Vagina (tissue), 2 donors: ENCODE measurements around the gene PRKAG2. TPM values are rescaled to one million over a fixed set of nuclear protein-coding genes. Genes with fewer than 3 reads are reported as not detected.
A peak's percentile ranks its signal among the peaks of the same experiment; 100 is the strongest.
"Not testable (repeated sequence)": the region's sequence is repeated elsewhere in the genome, so short reads cannot be mapped to it uniquely, and the experiment has no call there.

ENCODE experiments used
- DNase-seq, 2 donors: peaks; one replicate each; pipeline ENCODE4 v3.0.0-alpha.2; 2017; ENCODE audit errors: extremely low spot score in 2 of 2
- H3K27ac ChIP-seq: fragments of 200-600 bp; sonication (generic); one replicate; pipeline ENCODE4 v1.5.1; 2019
- H3K27me3 ChIP-seq: fragments of 200-600 bp; sonication (generic); one replicate; pipeline ENCODE4 v1.5.1; 2019
- H3K36me3 ChIP-seq, 2 donors: fragments of 200-600 bp; sonication (generic); one replicate each; pipeline ENCODE4 v1.5.1; 2017 to 2019
- H3K4me1 ChIP-seq: fragments of 200-600 bp; sonication (generic); one replicate; pipeline ENCODE4 v1.5.1; 2019
- H3K4me3 ChIP-seq, 2 donors: fragments of 200-600 bp; sonication (generic); 1 replicate in 1 of 2; 2 replicates in 1 of 2; pipeline ENCODE4 v1.5.1; 2016 to 2019
- H3K9me3 ChIP-seq: fragments of 200-600 bp; sonication (generic); one replicate; pipeline ENCODE4 v1.5.1; 2019
- CTCF ChIP-seq, 3 experiments: fragments of 450-650 bp in 2 of 3; fragments of 200-600 bp in 1 of 3; sonication (generic) in 1 of 3; IDR thresholded peaks; one replicate each; pipeline ENCODE4 v1.5.1; 2017 to 2019; ENCODE audit warnings: antibody characterized with exemption in 3 of 3, mild to moderate bottlenecking in 2 of 3, moderate library complexity in 2 of 3
- POLR2A ChIP-seq, 2 donors: fragments of 450-650 bp; IDR thresholded peaks; one replicate each; pipeline ENCODE4 v1.6.1; 2017; ENCODE audit warnings: antibody characterized with exemption in 2 of 2, mild to moderate bottlenecking in 2 of 2, moderate library complexity in 2 of 2
- POLR2AphosphoS5 ChIP-seq, 2 donors: sonication (generic); formaldehyde crosslinking; IDR thresholded peaks; one replicate each; pipeline ENCODE4 v1.9.0; 2017; ENCODE audit warnings: antibody characterized with exemption in 2 of 2, mild to moderate bottlenecking in 2 of 2, low read depth in 1 of 2; ENCODE audit not compliant: insufficient read depth in 1 of 2
- intact Hi-C: fragments of 100-400 bp; cut with DNase I; formaldehyde crosslinking; loops from one replicate; pipeline ENCODE4 v1.15.1; 2023
- total RNA-seq: library from RNA; depleted of rRNA; stranded (reverse); fragments of >200 nt; gene quantifications from one replicate; pipeline ENCODE4 v1.2.3, GENCODE V29; 2016

Gene PRKAG2
- total RNA-seq, 1 donor from 2014 or later, result 25.0 TPM

DNA sequence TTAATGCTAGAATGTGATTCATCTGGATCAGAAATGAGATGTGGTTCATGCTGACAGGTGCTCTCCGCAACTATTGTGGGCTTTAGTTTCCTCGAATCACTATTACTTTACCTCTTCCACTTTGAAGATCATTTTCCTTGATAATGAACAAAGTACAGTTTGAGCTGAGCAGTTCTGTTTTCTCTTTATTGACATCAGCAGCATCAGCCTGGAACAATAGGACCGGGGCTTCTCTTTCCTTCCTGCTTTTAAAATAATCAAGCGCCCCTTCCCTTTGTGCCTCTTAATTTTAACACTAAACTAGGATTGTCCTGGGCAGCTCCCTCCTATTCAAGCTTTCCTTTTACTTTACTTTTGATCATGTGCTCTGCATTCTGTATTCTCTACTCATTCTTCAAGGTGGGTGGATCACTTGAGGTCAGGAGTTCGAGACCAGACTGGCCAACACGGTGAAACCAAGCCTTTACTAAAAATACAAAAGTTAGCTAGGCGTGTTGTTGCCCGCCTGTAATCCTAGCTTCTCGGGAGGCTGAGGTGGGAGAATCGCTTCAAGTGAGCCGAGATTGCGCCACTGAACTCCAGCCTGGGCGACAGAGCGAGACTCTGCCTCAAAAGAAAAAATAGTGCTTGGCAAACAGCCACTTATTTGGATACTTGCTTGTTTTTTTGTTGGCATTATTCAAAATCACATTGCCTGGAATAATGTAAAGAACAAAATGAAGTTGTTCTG lies 290.2 kb downstream of the PRKAG2 start:
- TF ChIP-seq POLR2AphosphoS5 (IDR thresholded peaks at IDR 0.05; ENCODE audit: insufficient read depth in 1 of 2, low read depth in 1 of 2), result no peak
- Histone ChIP-seq H3K36me3 (no peaks in the 10 kb centered on the region), H3K9me3 (no peaks in the 10 kb centered on the region), H3K27me3 (no peaks in the 10 kb centered on the region), H3K27ac (no peak overlapping the region), H3K4me3 (no peak overlapping the region), H3K4me1 (peaks cover 5% of the 10 kb centered on the region)
- intact Hi-C loops, result no loop called here
- no peak for DNase-seq

- Histone ChIP-seq H3K4me1 (peaks cover 5% of the 10 kb centered on the region), H3K4me3 (no peak overlapping the region), H3K27ac (no peak overlapping the region), H3K27me3 (no peaks in the 10 kb centered on the region), H3K9me3 (no peaks in the 10 kb centered on the region), H3K36me3 (no peaks in the 10 kb centered on the region)
- intact Hi-C loops, result no loop called here
- DNase-seq, result no peak
- TF ChIP-seq CTCF (IDR thresholded peaks at IDR 0.05) (no peak), POLR2AphosphoS5 (IDR thresholded peaks at IDR 0.05; ENCODE audit: insufficient read depth in 1 of 2, low read depth in 1 of 2) (no peak), POLR2A (IDR thresholded peaks at IDR 0.05) (no peak)
These were observed 291.0 kb downstream of the PRKAG2 start for GRCh38 chr7:151585744-151586393.

GRCh38 chr7:151581741-151582140 lies 295.2 kb downstream of the PRKAG2 start:
- Histone ChIP-seq H3K27me3 (no peaks in the 10 kb centered on the region), H3K36me3 (peaks cover 0 to 5% of the 10 kb centered on the region in 2 donors), H3K27ac (no peak overlapping the region), H3K9me3 (no peaks in the 10 kb centered on the region), H3K4me1 (peaks cover 5% of the 10 kb centered on the region), H3K4me3 (no peak overlapping the region)
- DNase-seq, result no peak
- intact Hi-C loops, result no loop called here
- TF ChIP-seq CTCF (IDR thresholded peaks at IDR 0.05) (no peak), POLR2AphosphoS5 (IDR thresholded peaks at IDR 0.05; ENCODE audit: insufficient read depth in 1 of 2, low read depth in 1 of 2) (no peak), POLR2A (IDR thresholded peaks at IDR 0.05) (no peak)

DNA sequence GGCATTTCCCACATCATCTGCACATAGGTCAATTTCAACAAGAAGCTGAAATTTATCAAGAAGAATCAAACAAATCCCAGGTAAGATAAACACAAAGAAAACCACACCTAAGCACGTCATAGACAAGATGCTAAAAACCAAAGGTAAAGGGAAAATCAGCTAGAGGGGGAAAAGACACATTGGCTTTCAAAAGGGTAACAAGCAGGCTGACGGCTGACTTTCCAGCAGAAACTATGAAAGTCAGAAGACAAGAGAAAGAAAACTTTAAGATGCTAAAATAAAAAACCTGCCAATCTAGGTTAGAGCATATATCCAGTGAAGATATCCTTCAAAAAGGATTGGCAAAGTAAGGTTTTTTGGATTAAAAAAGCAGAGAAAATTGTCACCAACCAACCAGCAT lies 297.3 kb downstream of the PRKAG2 start:
- Histone ChIP-seq H3K4me3 (no peak overlapping the region), H3K27ac (no peak overlapping the region), H3K9me3 (no peaks in the 10 kb centered on the region), H3K27me3 (no peaks in the 10 kb centered on the region), H3K36me3 (peaks cover 0 to 5% of the 10 kb centered on the region in 2 donors), H3K4me1 (no peaks in the 10 kb centered on the region)
- TF ChIP-seq POLR2AphosphoS5 (IDR thresholded peaks at IDR 0.05; ENCODE audit: insufficient read depth in 1 of 2, low read depth in 1 of 2), result no peak
- TF ChIP-seq POLR2A (IDR thresholded peaks at IDR 0.05), result no peak
- no peak for TF ChIP-seq CTCF (IDR thresholded peaks at IDR 0.05)
- intact Hi-C loops, result no loop called here
- DNase-seq, result no peak

DNA sequence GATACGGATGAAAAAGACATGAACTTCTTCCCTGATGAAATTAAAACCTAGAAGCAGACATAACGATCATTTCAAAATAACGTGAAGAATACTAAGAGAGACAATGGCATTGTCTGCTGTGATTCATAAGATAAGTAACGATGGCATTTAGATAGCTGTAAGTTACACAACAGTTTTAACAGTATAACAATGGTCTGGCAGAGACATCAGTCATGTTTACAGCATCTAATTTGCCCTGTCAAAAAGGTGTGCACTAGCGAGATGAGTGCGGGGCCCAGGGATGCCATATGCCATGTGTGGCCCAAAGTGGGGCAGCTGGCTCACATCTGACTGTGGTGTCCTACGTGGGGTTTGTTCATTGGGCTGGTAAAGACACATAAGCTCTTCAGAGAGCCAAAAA lies 301.5 kb downstream of the PRKAG2 start:
- Histone ChIP-seq H3K9me3 (no peaks in the 10 kb centered on the region), H3K36me3 (peaks cover 0 to 5% of the 10 kb centered on the region in 2 donors), H3K27ac (no peak overlapping the region), H3K4me3 (no peak overlapping the region), H3K4me1 (no peaks in the 10 kb centered on the region), H3K27me3 (no peaks in the 10 kb centered on the region)
- TF ChIP-seq POLR2AphosphoS5 (IDR thresholded peaks at IDR 0.05; ENCODE audit: insufficient read depth in 1 of 2, low read depth in 1 of 2) (no peak), POLR2A (IDR thresholded peaks at IDR 0.05) (no peak), CTCF (IDR thresholded peaks at IDR 0.05) (no peak)
- DNase-seq, result no peak
- intact Hi-C loops, result no loop called here

GRCh38 chr7:151573046-151573445 lies 303.9 kb downstream of the PRKAG2 start:
- H3K27me3 ChIP-seq, H3K27ac ChIP-seq, H3K4me1 ChIP-seq, H3K36me3 ChIP-seq, H3K9me3 ChIP-seq, intact Hi-C loops, H3K4me3 ChIP-seq: not testable (repeated sequence)
- DNase-seq, result peak in 1 of 2 donors; percentile 20
